ENCODE measurements around the gene SENP1.

DNA sequence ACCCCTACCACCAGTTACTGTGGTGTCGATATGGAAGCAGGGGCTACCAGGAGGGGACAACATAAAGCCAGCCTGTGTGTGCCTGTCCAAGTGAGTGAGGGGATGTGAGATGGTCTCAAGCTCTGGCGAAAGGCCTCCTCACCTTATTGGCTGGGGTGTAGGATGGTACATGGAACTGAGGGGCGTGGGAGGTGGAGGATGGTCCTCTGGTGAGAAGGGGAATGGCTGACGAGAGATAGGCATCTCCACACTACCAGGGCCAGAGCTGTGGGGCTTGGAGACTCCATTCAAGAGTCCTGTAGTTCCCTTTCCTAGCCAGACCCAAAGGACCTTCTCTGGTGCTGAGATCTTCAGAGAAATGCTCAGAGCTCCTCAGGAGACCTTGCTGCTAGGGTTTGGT, 69.1 kb downstream of the SENP1 start:
- TF ChIP-seq CTCF (conservative IDR thresholded peaks at IDR 0.05; ENCODE audit: low read depth, low read length) (no peak), RFX5 (IDR thresholded peaks at IDR 0.05; ENCODE audit: low read depth, low read length) (no peak), USF2 (IDR thresholded peaks at IDR 0.05; ENCODE audit: low read depth, low read length) (no peak), POLR2A (IDR thresholded peaks at IDR 0.05; ENCODE audit: low read depth, low read length) (no peak), RAD21 (IDR thresholded peaks at IDR 0.05; ENCODE audit: low read length) (no peak), CEBPB (IDR thresholded peaks at IDR 0.05; ENCODE audit: low read depth, low read length) (no peak)
- TF ChIP-seq, protein P1, sequence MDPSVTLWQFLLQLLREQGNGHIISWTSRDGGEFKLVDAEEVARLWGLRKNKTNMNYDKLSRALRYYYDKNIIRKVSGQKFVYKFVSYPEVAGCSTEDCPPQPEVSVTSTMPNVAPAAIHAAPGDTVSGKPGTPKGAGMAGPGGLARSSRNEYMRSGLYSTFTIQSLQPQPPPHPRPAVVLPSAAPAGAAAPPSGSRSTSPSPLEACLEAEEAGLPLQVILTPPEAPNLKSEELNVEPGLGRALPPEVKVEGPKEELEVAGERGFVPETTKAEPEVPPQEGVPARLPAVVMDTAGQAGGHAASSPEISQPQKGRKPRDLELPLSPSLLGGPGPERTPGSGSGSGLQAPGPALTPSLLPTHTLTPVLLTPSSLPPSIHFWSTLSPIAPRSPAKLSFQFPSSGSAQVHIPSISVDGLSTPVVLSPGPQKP (IDR thresholded peaks at IDR 0.05; ENCODE audit: borderline replicate concordance, low read depth, low read length): no peak

Data from IMR-90 (cell line).